GM18520 (cell line): Measurements from ENCODE around the gene EVA1B.

Experiments
- ATAC-seq: cut with Tn5 transposase; IDR thresholded peaks from one replicate; pipeline ENCODE4 v1.9.1; 2021; ENCODE audit not compliant: unreplicated experiment

EVA1B gene

GRCh38 chr1:36323636-36324352 is at the start of gene EVA1B:
Gene EVA1B, minus strand, starts transcription at chr1:36323645. Its CDS starts 608 bp downstream, at chr1:36323037.
- no peak for ATAC-seq

- ATAC-seq: no peak
These were observed 49.2 kb upstream of the EVA1B start for GRCh38 chr1:36372617-36373016.

GRCh38 chr1:36369061-36369861 is 45.8 kb upstream of the EVA1B start:
- no peak for ATAC-seq

- ATAC-seq: no peak
These were observed 44.4 kb upstream of the EVA1B start for GRCh38 chr1:36367798-36368197.

- no peak for ATAC-seq
These were observed 43.6 kb upstream of the EVA1B start for GRCh38 chr1:36367066-36367465.

GRCh38 chr1:36366091-36366661 is 42.7 kb upstream of the EVA1B start:
- no peak for ATAC-seq

- ATAC-seq: no peak
These were observed 41.9 kb upstream of the EVA1B start for GRCh38 chr1:36365381-36365780.

- no peak for ATAC-seq
These were observed 36.6 kb upstream of the EVA1B start for GRCh38 chr1:36359911-36360550.

- no peak for ATAC-seq
These were observed 35.9 kb upstream of the EVA1B start for GRCh38 chr1:36359383-36359782.

GRCh38 chr1:36358514-36359084 is 35.2 kb upstream of the EVA1B start:
- ATAC-seq: no peak

GRCh38 chr1:36355811-36356210 is 32.4 kb upstream of the EVA1B start:
- no peak for ATAC-seq

- ATAC-seq: no peak
These were observed 31.0 kb upstream of the EVA1B start for GRCh38 chr1:36354486-36354885.

- no peak for ATAC-seq
These were observed 29.7 kb upstream of the EVA1B start for GRCh38 chr1:36352910-36353878.

- ATAC-seq: no peak
These were observed 28.9 kb upstream of the EVA1B start for GRCh38 chr1:36352125-36352909.

GRCh38 chr1:36351227-36351977 is 28.0 kb upstream of the EVA1B start:
- no peak for ATAC-seq

GRCh38 chr1:36350659-36351226 is 27.3 kb upstream of the EVA1B start:
- no peak for ATAC-seq

GRCh38 chr1:36349839-36350238 is 26.4 kb upstream of the EVA1B start:
- no peak for ATAC-seq

GRCh38 chr1:36349241-36349671 is 25.8 kb upstream of the EVA1B start:
- ATAC-seq: peak; percentile 65
